ENCODE results near the gene KCND1. TPM values are rescaled to one million over a fixed set of nuclear protein-coding genes. Genes with fewer than 3 reads are reported as not detected.
A peak's percentile ranks its signal among the peaks of the same experiment; 100 is the strongest.

The KCND1 gene
- polyA plus RNA-seq, 4 donors = 2.3 to 3.4 (median 2.8) TPM

- no peak for DNase-seq (ENCODE audit: low read depth in 4 of 4, low spot score in 2 of 4)
Observed at GRCh38 chrX:48939524-48940228, 32.0 kb downstream of the KCND1 start.

DNA sequence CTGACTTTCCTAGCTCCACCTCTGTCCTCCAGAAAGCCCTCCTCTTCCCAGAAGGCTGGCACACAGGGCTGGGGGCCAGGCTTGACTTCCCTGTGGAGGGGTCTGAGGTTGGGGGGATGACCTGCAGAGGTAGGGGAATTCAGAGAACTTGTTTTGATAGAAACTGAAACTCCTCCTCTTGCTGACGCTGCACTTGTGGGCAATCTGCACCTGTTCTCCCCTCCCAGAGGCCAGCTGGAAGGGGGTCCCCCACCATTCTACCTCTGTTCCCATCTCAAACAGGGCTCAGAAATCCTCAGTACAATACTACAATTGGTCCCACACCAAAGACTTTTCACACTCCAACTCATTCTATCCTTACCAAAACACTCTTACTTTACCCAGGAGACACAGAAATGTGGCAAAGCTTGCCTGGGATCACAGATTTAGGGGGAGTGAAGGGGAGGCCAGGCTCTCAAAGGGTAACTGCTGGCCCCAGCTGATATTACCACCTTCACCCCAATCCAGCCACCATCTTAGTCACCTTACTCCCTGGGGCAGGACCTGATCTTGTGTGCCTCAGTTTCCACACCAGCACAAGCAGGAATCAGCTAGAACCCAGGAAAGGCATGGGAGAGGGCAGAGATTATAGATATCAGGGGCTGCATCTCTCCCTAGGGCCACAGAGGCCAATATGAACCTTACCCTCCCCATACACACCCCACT lies 32.8 kb downstream of the KCND1 start:
- no peak for DNase-seq (ENCODE audit: low read depth in 4 of 4, low spot score in 2 of 4)

DNA sequence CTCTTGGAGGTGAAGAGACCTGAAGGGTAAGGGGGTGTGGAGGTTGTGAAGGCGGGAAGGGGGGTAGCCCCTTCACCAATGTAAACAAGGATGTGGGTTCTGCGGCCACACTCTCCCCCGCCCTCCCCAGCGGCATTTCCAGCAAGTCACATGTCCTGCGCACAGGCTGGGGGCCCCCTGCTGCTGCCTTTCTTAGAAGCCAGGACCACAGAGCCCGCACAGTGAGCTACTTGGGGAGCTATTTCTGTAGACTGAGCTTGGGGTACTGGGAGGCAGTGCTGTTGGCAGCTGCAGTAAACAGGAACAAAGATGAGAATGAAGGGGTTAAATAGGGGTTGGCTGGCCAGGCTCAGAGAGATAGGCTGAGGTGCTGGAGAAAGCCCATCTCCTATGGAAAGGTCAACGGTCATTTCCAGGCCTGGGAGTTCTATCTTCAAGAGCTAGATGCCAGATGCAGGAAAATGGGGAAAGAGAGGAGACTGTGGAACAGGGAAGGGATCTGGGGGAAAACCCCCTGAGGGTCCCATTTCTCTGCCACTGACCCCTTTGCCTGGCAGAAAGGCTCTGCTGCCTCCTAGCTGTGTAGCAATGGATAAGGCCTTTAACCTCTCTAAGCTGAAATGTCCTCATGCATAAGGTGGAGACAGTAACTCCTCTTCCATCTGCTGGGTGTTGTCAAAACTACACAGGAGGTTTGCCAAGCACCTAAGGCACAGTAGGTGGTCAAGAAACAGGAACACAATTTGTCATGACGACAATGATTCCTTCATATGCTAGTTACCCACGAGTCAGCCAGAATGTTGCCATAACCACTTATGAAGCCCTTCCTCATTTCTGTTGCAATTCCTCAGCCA lies 34.4 kb downstream of the KCND1 start:
- DNase-seq (ENCODE audit: low read depth in 4 of 4, low spot score in 2 of 4) = no peak

- DNase-seq (ENCODE audit: low read depth in 4 of 4, low spot score in 2 of 4) = no peak
Observed at GRCh38 chrX:48936429-48937053, 35.1 kb downstream of the KCND1 start.

DNA sequence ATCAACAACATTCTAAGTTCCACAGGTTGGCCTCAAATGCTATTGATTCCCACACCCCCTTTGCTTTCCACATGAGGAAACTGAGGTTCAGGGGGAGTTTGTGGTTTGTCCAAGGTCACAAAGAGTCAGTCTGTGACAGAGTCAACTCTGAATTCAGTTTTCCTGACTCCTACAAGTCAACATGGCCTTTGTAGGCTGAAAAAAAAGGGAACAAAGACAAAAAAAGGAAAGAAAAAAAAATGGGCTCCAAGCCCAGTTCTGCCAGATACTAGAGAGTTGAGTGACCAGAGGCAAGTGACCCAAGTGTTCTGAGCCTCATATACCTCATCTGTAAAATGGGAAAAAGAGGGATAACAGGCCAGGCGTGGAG lies 36.4 kb downstream of the KCND1 start:
- no peak for DNase-seq (ENCODE audit: low read depth in 4 of 4, low spot score in 2 of 4)

DNA sequence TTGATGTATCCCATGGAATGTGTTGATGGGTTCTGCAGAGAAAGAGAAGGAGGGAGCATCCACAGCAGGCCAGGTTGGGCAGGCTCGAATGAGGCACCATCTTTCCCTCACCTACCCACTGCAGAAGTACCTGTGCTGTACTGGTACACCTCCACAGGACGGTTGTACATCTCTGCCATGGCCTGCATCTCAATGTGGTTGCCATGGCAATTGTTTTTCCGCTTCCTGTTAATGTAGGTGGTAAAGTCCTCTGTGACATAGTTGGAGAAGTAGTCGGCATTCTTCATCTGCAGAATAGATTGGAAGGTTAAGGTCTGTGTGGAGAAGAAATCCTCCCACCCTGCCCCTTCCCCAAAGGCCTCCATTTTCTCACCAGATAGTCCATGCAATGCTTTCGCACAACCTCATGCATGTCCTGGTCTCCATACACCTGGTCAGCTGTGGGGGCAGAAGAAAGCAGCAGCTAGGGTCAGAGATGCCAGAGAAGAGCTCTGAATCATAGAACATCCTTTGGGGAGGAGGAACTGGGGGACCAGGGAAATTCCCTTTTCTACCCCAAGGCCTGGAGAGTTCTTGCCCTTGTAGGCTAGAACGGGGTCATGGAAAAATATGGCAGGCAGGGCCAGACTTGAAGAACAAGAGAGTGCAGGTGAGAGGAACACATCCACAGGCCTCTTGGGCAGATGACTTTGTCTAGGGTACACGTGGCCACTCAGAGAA lies 36.9 kb downstream of the KCND1 start:
- no peak for DNase-seq (ENCODE audit: low read depth in 4 of 4, low spot score in 2 of 4)

DNA sequence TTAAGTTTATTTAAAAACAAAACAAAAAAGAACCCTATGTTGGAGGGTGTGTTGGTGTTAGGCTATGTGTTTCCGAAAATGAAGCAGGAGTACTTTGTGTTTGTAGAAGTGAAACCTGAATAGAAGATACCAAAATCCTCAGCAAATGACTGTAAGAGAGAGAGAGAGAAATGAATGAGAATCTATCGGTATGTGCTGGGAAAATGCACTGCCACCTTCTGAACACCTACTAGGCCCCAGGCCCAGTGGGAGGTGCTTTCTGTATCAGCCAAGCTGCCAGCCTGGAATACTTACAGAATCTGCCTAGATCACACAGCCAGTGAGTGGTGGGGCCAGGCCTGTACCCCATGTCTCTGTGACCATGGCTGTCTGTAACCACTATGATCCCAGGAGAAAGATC lies 37.9 kb downstream of the KCND1 start:
- DNase-seq (ENCODE audit: low read depth in 4 of 4, low spot score in 2 of 4) = no peak

GRCh38 chrX:48927736-48928382 lies 43.8 kb downstream of the KCND1 start:
- no peak for DNase-seq (ENCODE audit: low read depth in 4 of 4, low spot score in 2 of 4)

DNA sequence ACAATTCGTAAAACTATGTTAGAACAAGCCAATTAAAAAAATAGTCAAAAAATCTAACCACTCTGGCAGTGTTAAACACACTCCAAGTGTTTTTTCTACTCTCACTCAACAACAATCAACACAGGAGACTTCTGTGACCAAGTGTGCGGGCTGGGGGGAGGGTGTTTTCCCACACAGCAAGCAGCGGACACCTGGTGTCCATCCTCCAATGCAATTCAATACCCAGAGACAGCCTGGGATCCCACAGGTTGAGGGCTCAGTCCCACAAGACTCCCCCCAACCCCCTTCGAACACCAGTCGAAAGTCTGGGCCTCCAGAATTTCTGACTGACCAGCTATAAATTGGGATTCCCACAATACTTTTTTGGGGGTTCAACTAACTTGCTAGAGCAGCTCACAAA lies 44.5 kb downstream of the KCND1 start:
- DNase-seq (ENCODE audit: low read depth in 4 of 4, low spot score in 2 of 4) = no peak

GRCh38 chrX:48924270-48924669 lies 47.4 kb downstream of the KCND1 start:
- no peak for DNase-seq (ENCODE audit: low read depth in 4 of 4, low spot score in 2 of 4)

DNA sequence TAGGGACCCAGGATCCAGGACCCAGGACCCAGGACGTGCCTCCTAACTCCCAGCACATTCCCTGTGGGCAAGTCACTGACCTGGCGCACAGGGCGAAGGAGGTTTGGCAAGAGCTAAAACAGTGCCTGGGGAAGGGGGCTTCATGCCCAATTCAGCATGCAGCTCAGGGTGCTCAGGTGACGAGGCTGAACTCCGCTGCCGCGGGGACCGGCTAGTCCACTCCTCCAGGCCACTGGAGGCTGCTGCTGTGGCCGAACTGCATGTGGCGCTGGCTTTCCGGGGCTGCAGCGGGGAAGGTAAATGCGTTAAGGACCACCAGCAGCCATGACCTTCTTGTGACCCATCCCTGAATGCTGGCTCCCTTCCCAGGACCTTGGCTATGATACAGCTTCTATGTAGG lies 47.9 kb downstream of the KCND1 start:
- DNase-seq (ENCODE audit: low read depth in 4 of 4, low spot score in 2 of 4) = no peak

DNA sequence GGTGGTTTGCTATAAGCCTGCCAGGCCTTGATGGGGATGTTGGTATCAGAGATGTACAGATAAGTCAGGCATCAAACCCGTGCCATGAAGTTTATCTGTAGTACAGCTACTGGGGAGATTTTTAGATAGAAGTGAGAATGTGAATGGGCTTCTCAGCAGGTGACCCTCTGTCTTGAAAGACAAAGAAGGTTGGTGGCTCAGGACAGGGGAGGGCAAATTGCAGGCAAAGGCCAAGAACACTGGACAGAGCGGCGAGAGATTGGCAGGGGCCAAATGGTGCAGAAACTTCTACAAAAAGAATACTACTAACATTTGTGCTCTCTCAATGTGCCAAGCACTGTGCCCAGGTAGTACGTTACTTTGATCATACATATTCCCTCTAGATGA lies 50.9 kb downstream of the KCND1 start:
- no peak for DNase-seq (ENCODE audit: low read depth in 4 of 4, low spot score in 2 of 4)

DNA sequence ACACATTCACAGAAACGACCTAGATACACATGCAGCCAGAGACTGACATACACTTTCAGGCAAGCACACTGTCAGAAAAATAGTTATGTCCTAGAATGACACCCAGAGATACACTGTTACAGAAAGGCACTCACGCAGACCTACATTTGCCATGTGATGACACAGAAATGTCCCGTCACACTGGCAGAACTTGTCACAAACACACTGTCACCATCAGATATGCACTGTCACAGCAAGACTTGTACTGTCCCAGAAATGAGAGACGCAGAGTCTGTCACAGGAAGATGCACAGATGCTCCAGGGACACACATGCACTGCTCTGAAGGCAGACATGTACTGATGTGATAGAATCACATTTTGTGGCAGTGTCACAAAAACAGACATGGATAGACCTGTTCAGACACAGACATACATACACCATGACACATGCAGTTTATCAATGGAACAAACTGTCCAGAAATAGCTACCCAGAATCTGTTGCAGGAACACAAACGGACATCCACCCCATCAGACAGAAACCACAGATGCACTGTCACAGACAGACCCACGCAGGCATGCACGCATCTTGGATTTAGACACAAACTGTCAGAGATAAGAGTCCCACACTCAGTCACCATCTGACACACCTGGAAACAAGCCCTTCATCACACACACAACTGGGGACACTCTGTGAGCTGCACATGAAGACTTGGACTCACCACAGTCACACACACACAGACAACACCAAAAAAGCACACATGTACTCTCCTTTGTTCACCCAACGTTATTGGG lies 51.5 kb downstream of the KCND1 start:
- DNase-seq (ENCODE audit: low read depth in 4 of 4, low spot score in 2 of 4) = no peak

GRCh38 chrX:48919360-48919841 lies 52.2 kb downstream of the KCND1 start:
- no peak for DNase-seq (ENCODE audit: low read depth in 4 of 4, low spot score in 2 of 4)

- DNase-seq (ENCODE audit: low read depth in 4 of 4, low spot score in 2 of 4) = peak; percentile 23 to 72 (median 64)
Observed at GRCh38 chrX:48918643-48919340, 52.9 kb downstream of the KCND1 start, which contains the start of gene PIM2. PIM2 (minus strand) TSS chrX:48919024; CDS start chrX:48918834, 190 bp downstream.

- DNase-seq (ENCODE audit: low read depth in 4 of 4, low spot score in 2 of 4) = no peak
Observed at GRCh38 chrX:48918301-48918642, 53.4 kb downstream of the KCND1 start.

GRCh38 chrX:48917139-48918001 lies 54.3 kb downstream of the KCND1 start:
- DNase-seq (ENCODE audit: low read depth in 4 of 4, low spot score in 2 of 4) = peak; percentile 39 to 80 (median 70)

Measured in left renal cortex interstitium (tissue), 4 donors.